Measurements from ENCODE around the gene INAFM1. TPM values are rescaled to one million over a fixed set of nuclear protein-coding genes. Genes with fewer than 3 reads are reported as not detected.

Gene INAFM1
- total RNA-seq, 4 donors from 2014 or later, result 6.1 to 23.9 (median 12.8) TPM

GRCh38 chr19:47268028-47268427, 6.7 kb upstream of the INAFM1 start:
- peaks cover 0 to 68% (median 0%) of the 10 kb centered on the region in 3 donors for H3K36me3 ChIP-seq
- no peak overlapping the region for H3K27ac ChIP-seq
- H3K9me3 ChIP-seq, result no peaks in the 10 kb centered on the region
- DNase-seq, result no peak
- H3K4me3 ChIP-seq, result no peak overlapping the region
- peaks cover 0 to 7% (median 0%) of the 10 kb centered on the region in 4 donors for H3K4me1 ChIP-seq
- H3K27me3 ChIP-seq, result no peaks in the 10 kb centered on the region
- TF ChIP-seq POLR2A (IDR thresholded peaks at IDR 0.05) (no peak), CTCF (IDR thresholded peaks at IDR 0.05) (no peak)

DNA sequence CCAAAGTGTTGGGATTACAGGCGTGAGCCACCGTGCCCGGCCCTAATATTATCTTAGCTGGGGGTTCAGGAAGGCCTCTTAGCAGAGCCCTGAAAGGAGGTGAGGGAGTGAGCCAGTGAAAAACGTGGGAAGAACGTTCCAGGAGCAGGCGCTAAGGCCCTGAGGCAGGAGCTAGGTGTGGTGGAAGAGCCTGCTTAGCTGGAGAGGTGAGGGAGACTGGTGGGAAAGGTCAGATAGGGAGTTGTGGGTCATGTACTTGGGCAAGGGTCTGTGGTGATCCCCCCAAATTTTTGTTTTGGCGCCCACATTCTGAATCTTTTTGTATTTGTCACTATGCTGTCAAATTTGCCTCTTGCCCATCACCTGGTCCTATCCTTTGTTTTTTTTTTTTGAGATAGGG, 5.1 kb upstream of the INAFM1 start:
- Histone ChIP-seq H3K4me3 (no peak overlapping the region), H3K27ac (no peak overlapping the region), H3K4me1 (peaks cover 0 to 7% (median 0%) of the 10 kb centered on the region in 4 donors), H3K9me3 (no peaks in the 10 kb centered on the region), H3K27me3 (no peaks in the 10 kb centered on the region), H3K36me3 (peaks cover 0 to 55% (median 0%) of the 10 kb centered on the region in 3 donors)
- TF ChIP-seq POLR2A (IDR thresholded peaks at IDR 0.05) (no peak), CTCF (IDR thresholded peaks at IDR 0.05) (no peak)
- no peak for DNase-seq

GRCh38 chr19:47270408-47270807, 4.3 kb upstream of the INAFM1 start:
- Histone ChIP-seq H3K27me3 (no peaks in the 10 kb centered on the region), H3K4me1 (peaks cover 0 to 13% (median 4%) of the 10 kb centered on the region in 4 donors), H3K36me3 (peaks cover 0 to 47% (median 0%) of the 10 kb centered on the region in 3 donors), H3K9me3 (no peaks in the 10 kb centered on the region), H3K27ac (no peak overlapping the region), H3K4me3 (no peak overlapping the region)
- TF ChIP-seq POLR2A (IDR thresholded peaks at IDR 0.05) (no peak), CTCF (IDR thresholded peaks at IDR 0.05) (no peak)
- DNase-seq, result no peak

DNA sequence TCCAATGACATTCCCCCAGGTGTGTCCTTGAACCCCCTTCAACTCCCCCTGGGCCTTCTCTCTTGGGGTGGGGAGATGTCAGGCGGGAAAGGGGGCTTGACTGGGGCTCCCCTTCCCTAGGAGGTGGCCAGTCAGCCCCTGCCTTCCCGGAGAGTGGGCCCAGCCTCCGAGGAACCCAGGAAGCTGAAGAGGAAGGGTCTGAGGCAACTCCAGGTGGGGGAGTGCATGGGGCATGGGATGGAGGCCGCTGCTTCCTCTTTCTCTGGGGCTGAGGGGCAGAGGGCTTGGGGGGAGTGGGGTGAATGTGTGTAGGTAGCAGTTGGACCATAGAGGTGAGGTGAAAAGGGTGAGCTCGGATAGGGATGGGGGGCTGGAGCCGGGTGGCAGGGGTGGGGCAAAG, 2.7 kb upstream of the INAFM1 start:
- H3K27me3 ChIP-seq, result no peaks in the 10 kb centered on the region
- no peak overlapping the region for H3K27ac ChIP-seq
- DNase-seq, result no peak
- no peaks in the 10 kb centered on the region for H3K9me3 ChIP-seq
- H3K4me3 ChIP-seq, result no peak overlapping the region
- peaks cover 0 to 33% (median 0%) of the 10 kb centered on the region in 3 donors for H3K36me3 ChIP-seq
- H3K4me1 ChIP-seq, result peaks cover 0 to 24% (median 7%) of the 10 kb centered on the region in 4 donors
- TF ChIP-seq POLR2A (IDR thresholded peaks at IDR 0.05) (no peak), CTCF (IDR thresholded peaks at IDR 0.05) (no peak)

- DNase-seq, result peak in 2 of 3 donors; percentile 39 to 71
- H3K9me3 ChIP-seq, result no peaks in the 10 kb centered on the region
- H3K4me1 ChIP-seq, result peaks cover 0 to 24% (median 7%) of the 10 kb centered on the region in 4 donors
- TF ChIP-seq POLR2A (IDR thresholded peaks at IDR 0.05), result no peak
- TF ChIP-seq CTCF (IDR thresholded peaks at IDR 0.05), result no peak
- peak overlapping the region; percentile 72 to 82 (median 77) for H3K4me3 ChIP-seq
- peaks cover 0 to 26% (median 0%) of the 10 kb centered on the region in 3 donors for H3K36me3 ChIP-seq
- no peaks in the 10 kb centered on the region for H3K27me3 ChIP-seq
- peak overlapping the region; percentile 95 to 99 (median 98) for H3K27ac ChIP-seq
Measured at GRCh38 chr19:47272448-47273312, 2.0 kb upstream of the INAFM1 start.

All from Peyer's patch (tissue), 4 donors.